Naive B cell (primary cell): ENCODE data around the gene SCTR. TPM values are rescaled to one million over a fixed set of nuclear protein-coding genes. Genes with fewer than 3 reads are reported as not detected.

Source experiments
- ATAC-seq, 2 donors: fragments of 150-1000 bp; cut with Tn5 transposase; 2 replicates each; pipeline ENCODE4 v1.10.0; 2021; ENCODE audit warnings: low read depth in 2 of 2, mild to moderate bottlenecking in 2 of 2, moderate library complexity in 2 of 2
- DNase-seq: peaks from one replicate; pipeline ENCODE4 v3.0.0; 2022
- H3K27ac Mint-ChIP-seq, 6 donors: one replicate each; pipeline ENCODE4 v1.8.0; 2020 to 2022; ENCODE audit warnings: mild to moderate bottlenecking in 6 of 6, mixed read lengths in 6 of 6, moderate library complexity in 5 of 6, inconsistent platforms in 2 of 6
- H3K27me3 Mint-ChIP-seq, 3 donors: one replicate each; pipeline ENCODE4 v1.8.0; 2021 to 2022; ENCODE audit warnings: mixed read lengths in 3 of 3, mild to moderate bottlenecking in 1 of 3
- H3K36me3 Mint-ChIP-seq, 2 donors: one replicate each; pipeline ENCODE4 v1.8.0; 2020 to 2022; ENCODE audit warnings: mixed read lengths in 2 of 2, inconsistent platforms in 1 of 2, mild to moderate bottlenecking in 1 of 2
- H3K4me1 Mint-ChIP-seq, 3 donors: one replicate each; pipeline ENCODE4 v1.8.0; 2020 to 2022; ENCODE audit warnings: mixed read lengths in 3 of 3, inconsistent platforms in 1 of 3, mild to moderate bottlenecking in 1 of 3, moderate library complexity in 1 of 3
- H3K4me3 Mint-ChIP-seq, 8 donors: one replicate each; pipeline ENCODE4 v1.8.0; 2020 to 2022; ENCODE audit warnings: mild to moderate bottlenecking in 8 of 8, mixed read lengths in 8 of 8, moderate library complexity in 8 of 8, inconsistent platforms in 2 of 8
- H3K9me3 Mint-ChIP-seq, 7 donors: one replicate each; pipeline ENCODE4 v1.8.0; 2020 to 2022; ENCODE audit warnings: mixed read lengths in 7 of 7, mild to moderate bottlenecking in 5 of 7, inconsistent platforms in 2 of 7, moderate library complexity in 1 of 7
- polyA plus RNA-seq, 6 donors: library from polyadenylated mRNA; unstranded; fragments of 300-500 nt; fragmentation: Illumina TruSeq; gene quantifications; one replicate each; pipeline ENCODE4 v1.2.3, GENCODE V29; 2021; ENCODE audit warnings: low read depth in 6 of 6

SCTR gene
- polyA plus RNA-seq, 6 donors from 2014 or later = not detected

GRCh38 chr2:119482481-119483394, 41.5 kb downstream of the SCTR start:
- no peaks in the 10 kb centered on the region for H3K36me3 Mint-ChIP-seq
- H3K27me3 Mint-ChIP-seq = peaks cover 0 to 37% (median 26%) of the 10 kb centered on the region in 3 donors
- no peaks in the 10 kb centered on the region for H3K9me3 Mint-ChIP-seq
- peak overlapping the region in 1 of 6 donors; percentile 65 for H3K27ac Mint-ChIP-seq
- DNase-seq = no peak
- no peak overlapping the region for H3K4me3 Mint-ChIP-seq
- no peak for ATAC-seq
- H3K4me1 Mint-ChIP-seq = no peaks in the 10 kb centered on the region

DNA sequence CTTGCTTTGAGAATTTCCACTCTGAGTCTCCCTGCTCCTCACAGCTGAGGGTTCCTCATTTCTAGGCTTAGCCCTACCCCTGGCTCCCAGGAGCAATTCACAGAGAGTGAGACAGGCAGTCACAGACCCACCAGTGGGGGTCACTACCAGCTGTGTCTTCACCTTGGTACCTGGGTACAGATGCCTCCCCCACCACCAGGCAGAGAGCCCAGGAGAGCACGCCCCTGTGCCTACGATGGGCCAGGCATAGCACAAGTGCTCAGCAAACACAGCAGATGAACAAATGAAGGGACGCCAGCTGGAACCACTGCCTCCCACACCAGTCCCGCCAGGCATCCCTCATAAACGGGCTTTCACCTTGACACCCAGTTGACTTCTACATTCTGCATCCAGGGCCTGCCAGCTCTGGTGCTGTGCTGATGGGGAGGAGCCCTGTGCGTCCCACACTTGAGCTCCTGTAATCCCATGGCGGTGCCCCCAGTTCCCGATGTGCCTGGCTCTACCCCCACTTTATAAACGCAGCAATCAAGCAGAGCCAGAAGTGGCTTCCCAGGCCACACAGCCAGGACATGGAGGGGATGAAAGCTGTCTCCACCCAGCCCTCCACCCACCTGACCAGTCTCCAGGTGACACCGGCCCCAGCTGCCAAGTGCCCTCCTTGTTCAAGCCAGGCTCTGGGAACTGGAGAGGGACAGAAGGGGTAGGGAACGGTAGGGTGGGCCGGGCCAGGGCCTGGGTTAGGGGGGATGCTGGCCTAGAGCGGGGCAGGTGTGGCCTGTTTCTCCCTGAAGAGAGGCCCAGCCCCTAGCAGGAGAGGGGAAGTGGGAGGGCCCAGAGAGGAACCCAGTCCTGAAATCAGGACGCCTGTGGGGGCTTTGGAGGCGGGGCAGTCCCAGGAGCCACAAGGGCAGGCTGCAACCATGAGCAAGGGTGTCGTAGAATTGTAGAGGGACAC, 42.5 kb downstream of the SCTR start:
- no peak for ATAC-seq
- H3K27ac Mint-ChIP-seq = peak overlapping the region in 1 of 6 donors; percentile 65

DNA sequence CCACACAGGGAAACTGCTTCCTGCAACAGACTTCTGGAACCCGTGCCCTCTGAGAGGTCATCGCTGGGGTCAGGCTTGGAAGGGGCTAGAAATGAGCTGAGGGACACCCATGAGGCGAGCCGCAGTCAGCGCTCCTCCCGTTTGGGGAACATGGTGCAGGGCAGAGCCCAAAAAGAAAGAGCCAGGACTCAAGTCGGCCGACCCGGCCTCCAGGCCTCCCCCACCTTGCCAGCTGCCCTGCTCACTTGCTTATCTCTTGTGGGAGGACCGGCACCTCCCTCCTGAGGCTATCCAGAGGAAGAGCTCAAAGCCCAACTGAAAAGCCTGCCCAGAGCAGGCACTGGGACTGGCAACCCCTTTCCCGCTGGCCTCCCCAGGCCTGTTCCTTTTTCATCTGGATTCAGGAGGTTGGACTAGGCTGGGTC, 43.6 kb downstream of the SCTR start:
- Mint-ChIP-seq H3K9me3 (no peaks in the 10 kb centered on the region), H3K36me3 (no peaks in the 10 kb centered on the region), H3K4me3 (no peak overlapping the region), H3K27ac (no peak overlapping the region), H3K27me3 (peaks cover 0 to 43% (median 39%) of the 10 kb centered on the region in 3 donors), H3K4me1 (peaks cover 0 to 4% (median 0%) of the 10 kb centered on the region in 3 donors)
- no peak for ATAC-seq
- DNase-seq = no peak

More for the DNA sequence above, 42.5 kb downstream of the SCTR start:
- no peak for DNase-seq
- no peaks in the 10 kb centered on the region for H3K4me1 Mint-ChIP-seq
- H3K4me3 Mint-ChIP-seq = no peak overlapping the region
- H3K36me3 Mint-ChIP-seq = no peaks in the 10 kb centered on the region
- peaks cover 0 to 38% (median 32%) of the 10 kb centered on the region in 3 donors for H3K27me3 Mint-ChIP-seq
- H3K9me3 Mint-ChIP-seq = no peaks in the 10 kb centered on the region

DNA sequence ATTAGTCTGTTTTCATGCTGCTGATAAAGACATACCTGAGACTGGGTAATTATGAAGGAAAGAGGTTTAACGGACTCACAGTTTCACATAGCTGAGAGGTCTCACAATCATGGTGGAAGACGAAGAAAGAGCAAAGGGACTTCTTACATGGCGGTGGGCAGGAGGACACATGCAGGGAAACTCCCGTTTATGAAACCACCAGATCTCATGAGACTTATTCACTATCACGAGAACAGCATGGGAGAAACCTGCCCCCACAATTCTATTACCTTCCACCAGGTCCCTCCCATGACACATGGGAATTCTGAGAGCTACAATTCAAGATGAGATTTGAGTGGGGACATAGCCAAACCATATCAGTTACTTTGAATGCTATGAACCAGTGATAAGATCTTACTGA, 44.1 kb downstream of the SCTR start:
- DNase-seq = no peak
- H3K9me3 Mint-ChIP-seq = no peaks in the 10 kb centered on the region
- no peak overlapping the region for H3K27ac Mint-ChIP-seq
- peaks cover 0 to 39% (median 38%) of the 10 kb centered on the region in 3 donors for H3K27me3 Mint-ChIP-seq
- H3K36me3 Mint-ChIP-seq = no peaks in the 10 kb centered on the region
- H3K4me1 Mint-ChIP-seq = peaks cover 0 to 4% (median 0%) of the 10 kb centered on the region in 3 donors
- ATAC-seq = no peak
- H3K4me3 Mint-ChIP-seq = peak overlapping the region in 1 of 8 donors; percentile 1

DNA sequence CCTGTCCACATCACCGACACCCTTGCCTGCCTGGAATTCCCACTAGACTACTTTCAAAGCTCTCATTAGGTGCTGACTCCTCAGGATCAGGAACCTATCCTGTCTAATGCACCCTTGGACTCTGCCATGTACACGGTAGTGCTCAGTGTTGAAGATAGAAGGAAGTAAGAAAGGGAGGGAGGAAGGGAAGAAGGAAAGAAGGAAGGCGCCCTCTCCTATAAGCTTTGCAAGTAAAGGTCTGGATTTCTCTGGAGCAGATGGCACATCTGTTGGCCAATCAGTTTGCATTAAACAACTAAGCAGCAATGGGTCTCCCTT, 45.3 kb downstream of the SCTR start:
- H3K9me3 Mint-ChIP-seq = no peaks in the 10 kb centered on the region
- H3K4me3 Mint-ChIP-seq = no peak overlapping the region
- ATAC-seq (no peak), DNase-seq (no peak)
- no peaks in the 10 kb centered on the region for H3K36me3 Mint-ChIP-seq
- H3K27me3 Mint-ChIP-seq = peaks cover 0 to 38% (median 32%) of the 10 kb centered on the region in 3 donors
- H3K27ac Mint-ChIP-seq = no peak overlapping the region
- peaks cover 0 to 4% (median 0%) of the 10 kb centered on the region in 3 donors for H3K4me1 Mint-ChIP-seq

GRCh38 chr2:119478188-119478977, 45.9 kb downstream of the SCTR start:
- no peak overlapping the region for H3K4me3 Mint-ChIP-seq
- no peak for DNase-seq
- H3K27ac Mint-ChIP-seq = no peak overlapping the region
- no peak for ATAC-seq
- H3K9me3 Mint-ChIP-seq = no peaks in the 10 kb centered on the region
- H3K4me1 Mint-ChIP-seq = peaks cover 0 to 4% (median 0%) of the 10 kb centered on the region in 3 donors
- peaks cover 0 to 37% (median 28%) of the 10 kb centered on the region in 3 donors for H3K27me3 Mint-ChIP-seq
- H3K36me3 Mint-ChIP-seq = no peaks in the 10 kb centered on the region

DNA sequence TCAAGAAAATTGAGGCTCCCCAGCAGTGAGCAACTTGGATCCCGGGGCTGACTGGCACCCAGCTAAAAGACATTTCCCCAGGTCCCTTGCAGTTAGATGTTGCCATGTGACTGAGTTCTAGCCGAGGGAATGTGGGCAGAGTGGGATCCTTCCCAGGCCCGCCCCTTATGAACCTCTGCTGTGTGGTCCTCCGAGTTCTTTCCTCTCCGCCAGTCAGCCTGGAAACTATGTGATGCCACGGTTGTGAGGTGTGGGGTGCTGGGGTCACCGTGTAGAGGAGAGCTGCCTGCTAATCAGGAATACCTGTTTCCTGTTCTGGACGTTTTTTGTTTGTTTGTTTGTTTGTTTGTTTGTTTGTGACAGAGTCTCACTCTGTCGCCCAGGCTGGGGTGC, 47.2 kb downstream of the SCTR start:
- no peak for DNase-seq
- H3K27ac Mint-ChIP-seq = no peak overlapping the region
- no peaks in the 10 kb centered on the region for H3K36me3 Mint-ChIP-seq
- no peak for ATAC-seq
- H3K27me3 Mint-ChIP-seq = peaks cover 2 to 37% (median 28%) of the 10 kb centered on the region in 3 donors
- no peaks in the 10 kb centered on the region for H3K9me3 Mint-ChIP-seq
- H3K4me3 Mint-ChIP-seq = peak overlapping the region in 1 of 8 donors; percentile 42
- peaks cover 0 to 4% (median 0%) of the 10 kb centered on the region in 3 donors for H3K4me1 Mint-ChIP-seq

DNA sequence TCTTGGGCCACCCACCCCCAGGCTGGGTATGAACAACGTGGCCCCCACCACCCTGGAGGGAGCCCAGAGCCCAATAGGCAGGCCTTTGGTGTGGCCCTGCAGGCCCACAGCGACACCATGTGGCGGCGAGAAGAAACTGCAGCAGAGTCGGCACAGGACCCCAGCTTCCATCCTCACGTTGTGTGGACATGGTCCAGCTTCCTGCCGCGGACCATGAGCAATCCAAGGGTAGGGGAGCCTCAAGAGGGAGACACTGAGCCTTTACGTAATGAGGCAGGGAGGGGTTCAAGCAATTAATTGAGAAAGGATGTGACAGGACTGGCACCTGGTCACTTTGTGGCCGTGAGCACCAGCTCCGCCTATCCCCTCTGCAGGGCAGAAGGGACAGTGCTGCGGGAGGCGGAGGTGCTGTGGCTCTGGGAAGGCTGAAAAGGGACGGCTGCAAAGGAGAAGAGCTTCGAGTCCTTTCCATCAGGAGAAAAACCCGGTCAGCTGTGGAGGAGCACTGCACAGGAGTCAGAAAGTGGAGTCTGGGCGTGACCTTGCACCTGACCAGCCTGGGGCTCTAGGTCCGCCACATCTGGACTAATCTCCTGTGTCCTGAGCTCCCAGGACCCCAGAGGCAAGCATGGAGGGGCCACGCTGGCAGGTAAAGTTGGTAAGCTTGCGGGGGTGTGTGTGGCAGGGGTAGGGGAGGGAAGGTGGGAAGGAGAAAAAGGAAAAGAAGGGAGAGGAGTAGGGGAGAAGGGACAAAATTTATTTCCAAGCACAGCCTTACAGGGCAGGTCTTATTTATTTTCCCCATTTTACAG, 47.8 kb downstream of the SCTR start:
- H3K4me3 Mint-ChIP-seq = no peak overlapping the region
- no peaks in the 10 kb centered on the region for H3K36me3 Mint-ChIP-seq

GRCh38 chr2:119475857-119476244, 48.4 kb downstream of the SCTR start:
- H3K27ac Mint-ChIP-seq = peak overlapping the region in 1 of 6 donors; percentile 59
- H3K27me3 Mint-ChIP-seq = peaks cover 4 to 33% (median 22%) of the 10 kb centered on the region in 3 donors
- DNase-seq (no peak), ATAC-seq (no peak)
- no peaks in the 10 kb centered on the region for H3K9me3 Mint-ChIP-seq
- peaks cover 0 to 4% (median 0%) of the 10 kb centered on the region in 3 donors for H3K4me1 Mint-ChIP-seq
- H3K4me3 Mint-ChIP-seq = no peak overlapping the region
- no peaks in the 10 kb centered on the region for H3K36me3 Mint-ChIP-seq

More for the DNA sequence above, 47.8 kb downstream of the SCTR start:
- ATAC-seq (peak; percentile 37 to 52), DNase-seq (peak; percentile 25)
- Mint-ChIP-seq H3K27ac (peak overlapping the region in 3 of 6 donors; percentile 58 to 68 (median 59)), H3K4me1 (peaks cover 0 to 4% (median 0%) of the 10 kb centered on the region in 3 donors), H3K27me3 (peaks cover 4 to 34% (median 28%) of the 10 kb centered on the region in 3 donors), H3K9me3 (no peaks in the 10 kb centered on the region)

- DNase-seq = no peak
- Mint-ChIP-seq H3K27me3 (peaks cover 4 to 29% (median 22%) of the 10 kb centered on the region in 3 donors), H3K27ac (peak overlapping the region in 3 of 6 donors; percentile 46 to 74 (median 68)), H3K4me1 (peaks cover 0 to 4% (median 0%) of the 10 kb centered on the region in 3 donors), H3K36me3 (no peaks in the 10 kb centered on the region), H3K9me3 (no peaks in the 10 kb centered on the region), H3K4me3 (no peak overlapping the region)
- ATAC-seq = no peak
Observed at GRCh38 chr2:119475225-119475856, 48.9 kb downstream of the SCTR start.

- ATAC-seq (no peak), DNase-seq (no peak)
- Mint-ChIP-seq H3K4me3 (no peak overlapping the region), H3K27me3 (peaks cover 4 to 29% (median 22%) of the 10 kb centered on the region in 3 donors), H3K4me1 (peaks cover 0 to 4% (median 0%) of the 10 kb centered on the region in 3 donors), H3K27ac (peak overlapping the region in 3 of 6 donors; percentile 46 to 74 (median 68)), H3K9me3 (no peaks in the 10 kb centered on the region), H3K36me3 (no peaks in the 10 kb centered on the region)
Observed at GRCh38 chr2:119474371-119475224, 49.7 kb downstream of the SCTR start.
